Measurements from ENCODE around the gene PAN2. TPM values are rescaled to one million over a fixed set of nuclear protein-coding genes. Genes with fewer than 3 reads are reported as not detected.
"Not testable (repeated sequence)": the region's sequence is repeated elsewhere in the genome, so short reads cannot be mapped to it uniquely, and the experiment has no call there.

PAN2 gene
- total and polyA plus RNA-seq, 4 donors, result 22.4 to 68.2 (median 52.2) TPM

DNA sequence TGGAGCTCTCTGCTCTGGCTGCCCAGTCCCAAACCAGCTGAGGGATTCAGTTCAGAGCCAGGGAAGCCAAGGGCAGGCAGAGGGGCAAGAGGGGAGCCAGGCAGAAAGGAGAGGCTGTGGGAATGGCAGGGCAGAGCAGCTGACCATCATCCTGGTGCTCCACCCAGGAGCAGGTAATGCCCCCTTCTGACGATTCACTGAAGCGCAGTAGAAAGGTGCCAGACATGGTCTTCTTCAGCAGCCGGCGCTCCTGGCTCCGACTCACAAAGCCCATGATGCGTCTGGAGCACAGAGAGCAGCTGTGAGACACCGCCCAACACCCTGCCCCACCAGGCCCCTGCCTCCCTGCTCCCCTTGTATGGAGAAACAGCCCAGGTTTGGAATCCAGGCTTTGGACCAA lies 12.9 kb upstream of the PAN2 start:
- H3K36me3 ChIP-seq (ENCODE audit: control insufficient read depth in 4 of 4, insufficient read depth in 4 of 4, low read length in 4 of 4), result peaks cover 34 to 61% (median 53%) of the 10 kb centered on the region in 4 donors
- no peaks in the 10 kb centered on the region for H3K9me3 ChIP-seq (ENCODE audit: control insufficient read depth in 4 of 4, insufficient read depth in 3 of 4, low read length in 3 of 4)
- ATAC-seq (ENCODE audit: insufficient read depth, low FRiP score), result no peak

DNA sequence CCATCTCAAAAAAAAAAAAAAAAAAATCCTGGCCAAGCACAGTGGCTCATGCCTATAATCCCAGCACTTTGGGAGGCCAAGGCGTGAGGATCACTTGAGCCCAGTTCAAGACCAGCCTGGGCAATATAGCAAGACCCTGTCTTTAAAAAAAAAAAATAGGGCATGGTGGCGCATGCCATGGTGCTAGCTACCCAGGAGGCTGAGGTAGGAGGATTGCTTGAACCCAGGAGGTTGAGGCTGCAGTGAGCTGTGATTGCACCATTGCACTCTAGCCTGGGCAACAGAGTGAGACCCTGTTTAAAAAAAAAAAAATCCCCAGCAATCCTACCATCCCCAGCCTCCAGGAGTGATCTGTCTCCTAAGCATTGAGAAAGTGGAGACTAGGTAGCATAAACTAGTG lies 8.5 kb upstream of the PAN2 start:
- not testable (repeated sequence) for H3K27ac ChIP-seq (ENCODE audit: low read depth in 1 of 2, low read length in 1 of 2); ATAC-seq (ENCODE audit: insufficient read depth, low FRiP score); H3K9ac ChIP-seq (ENCODE audit: insufficient read depth in 1 of 2, low read length in 2 of 2); H3K9me3 ChIP-seq (ENCODE audit: control insufficient read depth in 4 of 4, insufficient read depth in 3 of 4, low read length in 3 of 4); H3K4me3 ChIP-seq; DNase-seq; H3K27me3 ChIP-seq (ENCODE audit: control insufficient read depth in 3 of 3, insufficient read depth in 3 of 3, low read length in 2 of 3); H3K4me1 ChIP-seq (ENCODE audit: control insufficient read depth in 5 of 5, insufficient read depth in 5 of 5, low read length in 5 of 5)
- H3K36me3 ChIP-seq (ENCODE audit: control insufficient read depth in 4 of 4, insufficient read depth in 4 of 4, low read length in 4 of 4), result peaks cover 15 to 31% (median 27%) of the 10 kb centered on the region in 4 donors
- 97 to 98% methylated on average over 2 of the region's 2 CpGs for WGBS, 2 donors

More for the DNA sequence above, 12.9 kb upstream of the PAN2 start:
- no peaks in the 10 kb centered on the region for H3K27me3 ChIP-seq (ENCODE audit: control insufficient read depth in 3 of 3, insufficient read depth in 3 of 3, low read length in 2 of 3)
- DNase-seq, result no peak
- no peak overlapping the region for H3K4me3 ChIP-seq
- no peak overlapping the region for H3K9ac ChIP-seq (ENCODE audit: insufficient read depth in 1 of 2, low read length in 2 of 2)
- TF ChIP-seq, protein P1, sequence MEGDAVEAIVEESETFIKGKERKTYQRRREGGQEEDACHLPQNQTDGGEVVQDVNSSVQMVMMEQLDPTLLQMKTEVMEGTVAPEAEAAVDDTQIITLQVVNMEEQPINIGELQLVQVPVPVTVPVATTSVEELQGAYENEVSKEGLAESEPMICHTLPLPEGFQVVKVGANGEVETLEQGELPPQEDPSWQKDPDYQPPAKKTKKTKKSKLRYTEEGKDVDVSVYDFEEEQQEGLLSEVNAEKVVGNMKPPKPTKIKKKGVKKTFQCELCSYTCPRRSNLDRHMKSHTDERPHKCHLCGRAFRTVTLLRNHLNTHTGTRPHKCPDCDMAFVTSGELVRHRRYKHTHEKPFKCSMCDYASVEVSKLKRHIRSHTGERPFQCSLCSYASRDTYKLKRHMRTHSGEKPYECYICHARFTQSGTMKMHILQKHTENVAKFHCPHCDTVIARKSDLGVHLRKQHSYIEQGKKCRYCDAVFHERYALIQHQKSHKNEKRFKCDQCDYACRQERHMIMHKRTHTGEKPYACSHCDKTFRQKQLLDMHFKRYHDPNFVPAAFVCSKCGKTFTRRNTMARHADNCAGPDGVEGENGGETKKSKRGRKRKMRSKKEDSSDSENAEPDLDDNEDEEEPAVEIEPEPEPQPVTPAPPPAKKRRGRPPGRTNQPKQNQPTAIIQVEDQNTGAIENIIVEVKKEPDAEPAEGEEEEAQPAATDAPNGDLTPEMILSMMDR (IDR thresholded peaks at IDR 0.05; ENCODE audit: control extremely low read depth, extremely low read depth), result no peak
- 86 to 92% methylated on average over 5 to 7 of the region's 7 CpGs for WGBS, 2 donors
- no peaks in the 10 kb centered on the region for H3K4me1 ChIP-seq (ENCODE audit: control insufficient read depth in 5 of 5, insufficient read depth in 5 of 5, low read length in 5 of 5)
- H3K27ac ChIP-seq (ENCODE audit: low read depth in 1 of 2, low read length in 1 of 2), result no peak overlapping the region

DNA sequence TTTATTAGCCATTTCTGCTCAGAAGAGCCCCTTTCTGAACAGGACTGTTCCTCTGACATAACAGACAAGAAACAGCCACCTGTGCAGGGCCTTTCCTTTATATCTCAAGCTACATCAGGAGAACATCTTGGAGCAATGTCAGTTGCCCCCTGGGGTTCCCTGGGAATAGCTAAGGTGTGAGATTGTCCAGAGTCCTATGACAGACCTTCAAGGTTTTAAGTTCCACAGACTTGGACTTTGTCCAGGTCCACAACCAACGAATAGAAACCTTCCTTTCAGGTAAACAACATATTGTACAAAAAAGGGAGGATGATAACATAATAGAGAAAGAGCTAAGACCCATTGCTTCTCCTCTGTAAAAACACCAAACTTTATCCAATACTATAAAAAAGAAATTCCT lies 7.8 kb upstream of the PAN2 start:
- no peak for ATAC-seq (ENCODE audit: insufficient read depth, low FRiP score)
- H3K36me3 ChIP-seq (ENCODE audit: control insufficient read depth in 4 of 4, insufficient read depth in 4 of 4, low read length in 4 of 4), result peaks cover 15 to 26% (median 24%) of the 10 kb centered on the region in 4 donors

DNA sequence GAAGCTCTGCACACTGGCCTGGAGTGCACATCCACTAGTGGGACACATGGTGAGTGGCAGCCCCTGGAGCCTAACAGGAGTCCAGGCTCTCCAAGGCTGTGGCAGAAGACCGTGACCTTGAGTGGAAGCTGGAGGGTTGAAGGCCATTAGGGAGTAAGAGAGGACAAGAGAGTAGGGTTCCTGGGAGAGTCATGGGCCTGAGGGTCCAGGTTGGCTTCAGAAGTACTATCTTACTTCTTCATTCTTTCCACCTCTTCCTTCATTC lies 5.3 kb upstream of the PAN2 start:
- Histone ChIP-seq H3K4me1 (ENCODE audit: control insufficient read depth in 5 of 5, insufficient read depth in 5 of 5, low read length in 5 of 5) (peaks cover 0 to 7% (median 3%) of the 10 kb centered on the region in 5 donors), H3K27ac (ENCODE audit: low read depth in 1 of 2, low read length in 1 of 2) (no peak overlapping the region), H3K36me3 (ENCODE audit: control insufficient read depth in 4 of 4, insufficient read depth in 4 of 4, low read length in 4 of 4) (peaks cover 6 to 14% (median 12%) of the 10 kb centered on the region in 4 donors), H3K4me3 (no peak overlapping the region), H3K9me3 (ENCODE audit: control insufficient read depth in 4 of 4, insufficient read depth in 3 of 4, low read length in 3 of 4) (no peaks in the 10 kb centered on the region), H3K27me3 (ENCODE audit: control insufficient read depth in 3 of 3, insufficient read depth in 3 of 3, low read length in 2 of 3) (no peaks in the 10 kb centered on the region), H3K9ac (ENCODE audit: insufficient read depth in 1 of 2, low read length in 2 of 2) (no peak overlapping the region)
- DNase-seq (no peak), ATAC-seq (ENCODE audit: insufficient read depth, low FRiP score) (no peak)
- WGBS, 2 donors, result 92 to 100% methylated on average over 1 of the region's 1 CpG
- TF ChIP-seq, protein P1 (IDR thresholded peaks at IDR 0.05; ENCODE audit: control extremely low read depth, extremely low read depth), result no peak

More for the DNA sequence above, 7.8 kb upstream of the PAN2 start:
- no peaks in the 10 kb centered on the region for H3K9me3 ChIP-seq (ENCODE audit: control insufficient read depth in 4 of 4, insufficient read depth in 3 of 4, low read length in 3 of 4)
- TF ChIP-seq, protein P1 (IDR thresholded peaks at IDR 0.05; ENCODE audit: control extremely low read depth, extremely low read depth), result no peak
- no peak overlapping the region for H3K9ac ChIP-seq (ENCODE audit: insufficient read depth in 1 of 2, low read length in 2 of 2)
- 45 to 69% methylated on average over 1 of the region's 1 CpG for WGBS, 2 donors
- H3K27me3 ChIP-seq (ENCODE audit: control insufficient read depth in 3 of 3, insufficient read depth in 3 of 3, low read length in 2 of 3), result no peaks in the 10 kb centered on the region
- no peak overlapping the region for H3K27ac ChIP-seq (ENCODE audit: low read depth in 1 of 2, low read length in 1 of 2)
- H3K4me1 ChIP-seq (ENCODE audit: control insufficient read depth in 5 of 5, insufficient read depth in 5 of 5, low read length in 5 of 5), result peaks cover 0 to 4% (median 0%) of the 10 kb centered on the region in 5 donors
- no peak overlapping the region for H3K4me3 ChIP-seq
- no peak for DNase-seq
